Measurements from ENCODE around the gene RAB18.

- TF ChIP-seq TARDBP (IDR thresholded peaks at IDR 0.05) = no peak
- TF ChIP-seq FOXM1 (IDR thresholded peaks at IDR 0.05; ENCODE audit: borderline replicate concordance) = no peak
- TF ChIP-seq FOXA1 (IDR thresholded peaks at IDR 0.05) = no peak
- no peak for TF ChIP-seq NFRKB (IDR thresholded peaks at IDR 0.05)
- TF ChIP-seq ELF4 (IDR thresholded peaks at IDR 0.05) = no peak
- no peak for TF ChIP-seq SP1 (IDR thresholded peaks at IDR 0.05)
- TF ChIP-seq ZNF384 (IDR thresholded peaks at IDR 0.05) = no peak
Observed at GRCh38 chr10:27564398-27564797, 60.3 kb downstream of the RAB18 start.

All from HEK293T (cell line).